CD4-positive, alpha-beta T cell (primary cell): ENCODE measurements around the gene OPCML. TPM values are rescaled to one million over a fixed set of nuclear protein-coding genes. Genes with fewer than 3 reads are reported as not detected.

Experiments used
- ATAC-seq: fragments of 200-7000 bp; cut with Tn5 transposase; one replicate; pipeline ENCODE4 v1.10.0; 2022; ENCODE audit warnings: mild to moderate bottlenecking; ENCODE audit not compliant: poor library complexity
- CTCF ChIA-PET: fragments of 350-600 bp; sonication (Branson Sonifier 250); formaldehyde crosslinking; loops from one replicate; lab custom pipeline; 2021; ENCODE audit warnings: antibody characterized with exemption, inconsistent platforms; lab: Charles Lee
- POLR2A ChIA-PET: fragments of 350-600 bp; sonication (Branson Sonifier 250); formaldehyde crosslinking; loops from one replicate; lab custom pipeline; 2021; ENCODE audit warnings: antibody characterized with exemption, inconsistent platforms; lab: Charles Lee
- DNase-seq, 14 experiments: peaks; one replicate each; pipeline ENCODE4 v3.0.0-alpha.2; 2013 to 2020; ENCODE audit warnings: mixed read lengths in 2 of 14
- H3K27ac ChIP-seq, 2 donors: one replicate each; pipeline versions ENCODE4 v1.5.1 to v1.7.0; 2013; ENCODE audit warnings: low read length in 2 of 2, low read depth in 1 of 2, mild to moderate bottlenecking in 1 of 2
- H3K27me3 ChIP-seq, 2 experiments: 1 replicate in 1 of 2; 2 replicates in 1 of 2; pipeline versions ENCODE4 v1.6.1 to v1.7.0; 2013; ENCODE audit warnings: low read length in 2 of 2, control low read depth in 1 of 2, mild to moderate bottlenecking in 1 of 2, moderate library complexity in 1 of 2; ENCODE audit not compliant: insufficient read depth in 2 of 2, control insufficient read depth in 1 of 2
- H3K36me3 ChIP-seq: one replicate; pipeline ENCODE4 v1.6.1; 2013; ENCODE audit warnings: low read length, control low read depth; ENCODE audit not compliant: insufficient read depth
- H3K4me1 ChIP-seq: one replicate; pipeline ENCODE4 v1.6.1; 2013; ENCODE audit warnings: low read length, control low read depth; ENCODE audit not compliant: insufficient read depth
- H3K4me3 ChIP-seq: one replicate; pipeline ENCODE4 v1.5.1; 2013; ENCODE audit warnings: mild to moderate bottlenecking, low read length, moderate library complexity
- H3K9me3 ChIP-seq, 2 experiments: 1 replicate in 1 of 2; 2 replicates in 1 of 2; pipeline versions ENCODE4 v1.6.1 to v1.7.0; 2013; ENCODE audit warnings: low read length in 2 of 2, mild to moderate bottlenecking in 2 of 2, control low read depth in 1 of 2, moderate library complexity in 1 of 2; ENCODE audit not compliant: control insufficient read depth in 1 of 2, insufficient read depth in 1 of 2
- H3K27ac Mint-ChIP-seq: one replicate; pipeline ENCODE4 v1.8.0; 2020; ENCODE audit warnings: mixed read lengths
- H3K27me3 Mint-ChIP-seq: one replicate; pipeline ENCODE4 v1.8.0; 2021; ENCODE audit warnings: mixed read lengths
- H3K36me3 Mint-ChIP-seq: one replicate; pipeline ENCODE4 v1.8.0; 2021; ENCODE audit warnings: low read depth, mixed read lengths
- H3K4me1 Mint-ChIP-seq: one replicate; pipeline ENCODE4 v1.8.0; 2021; ENCODE audit warnings: low read depth, mixed read lengths
- H3K4me3 Mint-ChIP-seq: one replicate; pipeline ENCODE4 v1.8.0; 2020; ENCODE audit warnings: mild to moderate bottlenecking, mixed read lengths
- H3K9me3 Mint-ChIP-seq: one replicate; pipeline ENCODE4 v1.8.0; 2020; ENCODE audit warnings: mixed read lengths
- intact Hi-C, 2 experiments: fragments of 100-400 bp; cut with DNase I in 1 of 2; cut with micrococcal nuclease in 1 of 2; formaldehyde crosslinking; loops; one replicate each; pipeline versions ENCODE4 v1.15.1 to v1.9.0; 2023 to 2025; cut with DNase I, micrococcal nuclease
- total RNA-seq, 174 experiments: library from RNA in 2 of 174; stranded (reverse) in 2 of 174; gene quantifications; one replicate each; pipeline ENCODE4 v1.2.3 and lab custom pipeline; 2021 to 2026
- TF ChIP-seq, protein P1 (sequence below): fragments of 200-600 bp; IDR thresholded peaks from one replicate; pipeline ENCODE4 v1.8.0; 2022; ENCODE audit warnings: antibody characterized with exemption, mild to moderate bottlenecking

The OPCML gene
- total RNA-seq, 2 experiments from 2014 or later: not detected

GRCh38 chr11:133443206-133443747 lies 89.0 kb downstream of the OPCML start:
- H3K4me3 Mint-ChIP-seq: no peak overlapping the region
- DNase-seq (no peak), ATAC-seq (no peak)
- H3K4me1 ChIP-seq: no peaks in the 10 kb centered on the region
- no peak overlapping the region for H3K27ac Mint-ChIP-seq
- POLR2A ChIA-PET: no interaction called here
- no peaks in the 10 kb centered on the region for H3K36me3 ChIP-seq
- H3K27me3 ChIP-seq: no peaks in the 10 kb centered on the region
- no peaks in the 10 kb centered on the region for H3K4me1 Mint-ChIP-seq
- CTCF ChIA-PET: no interaction called here
- H3K4me3 ChIP-seq: no peak overlapping the region
- peaks cover 0 to 13% of the 10 kb centered on the region in 2 experiments for H3K9me3 ChIP-seq
- peaks cover 2% of the 10 kb centered on the region for H3K9me3 Mint-ChIP-seq
- no peaks in the 10 kb centered on the region for H3K27me3 Mint-ChIP-seq
- TF ChIP-seq, protein P1, sequence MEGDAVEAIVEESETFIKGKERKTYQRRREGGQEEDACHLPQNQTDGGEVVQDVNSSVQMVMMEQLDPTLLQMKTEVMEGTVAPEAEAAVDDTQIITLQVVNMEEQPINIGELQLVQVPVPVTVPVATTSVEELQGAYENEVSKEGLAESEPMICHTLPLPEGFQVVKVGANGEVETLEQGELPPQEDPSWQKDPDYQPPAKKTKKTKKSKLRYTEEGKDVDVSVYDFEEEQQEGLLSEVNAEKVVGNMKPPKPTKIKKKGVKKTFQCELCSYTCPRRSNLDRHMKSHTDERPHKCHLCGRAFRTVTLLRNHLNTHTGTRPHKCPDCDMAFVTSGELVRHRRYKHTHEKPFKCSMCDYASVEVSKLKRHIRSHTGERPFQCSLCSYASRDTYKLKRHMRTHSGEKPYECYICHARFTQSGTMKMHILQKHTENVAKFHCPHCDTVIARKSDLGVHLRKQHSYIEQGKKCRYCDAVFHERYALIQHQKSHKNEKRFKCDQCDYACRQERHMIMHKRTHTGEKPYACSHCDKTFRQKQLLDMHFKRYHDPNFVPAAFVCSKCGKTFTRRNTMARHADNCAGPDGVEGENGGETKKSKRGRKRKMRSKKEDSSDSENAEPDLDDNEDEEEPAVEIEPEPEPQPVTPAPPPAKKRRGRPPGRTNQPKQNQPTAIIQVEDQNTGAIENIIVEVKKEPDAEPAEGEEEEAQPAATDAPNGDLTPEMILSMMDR: no peak
- no peak overlapping the region for H3K27ac ChIP-seq
- H3K36me3 Mint-ChIP-seq: no peaks in the 10 kb centered on the region
- intact Hi-C loops: no loop called here

DNA sequence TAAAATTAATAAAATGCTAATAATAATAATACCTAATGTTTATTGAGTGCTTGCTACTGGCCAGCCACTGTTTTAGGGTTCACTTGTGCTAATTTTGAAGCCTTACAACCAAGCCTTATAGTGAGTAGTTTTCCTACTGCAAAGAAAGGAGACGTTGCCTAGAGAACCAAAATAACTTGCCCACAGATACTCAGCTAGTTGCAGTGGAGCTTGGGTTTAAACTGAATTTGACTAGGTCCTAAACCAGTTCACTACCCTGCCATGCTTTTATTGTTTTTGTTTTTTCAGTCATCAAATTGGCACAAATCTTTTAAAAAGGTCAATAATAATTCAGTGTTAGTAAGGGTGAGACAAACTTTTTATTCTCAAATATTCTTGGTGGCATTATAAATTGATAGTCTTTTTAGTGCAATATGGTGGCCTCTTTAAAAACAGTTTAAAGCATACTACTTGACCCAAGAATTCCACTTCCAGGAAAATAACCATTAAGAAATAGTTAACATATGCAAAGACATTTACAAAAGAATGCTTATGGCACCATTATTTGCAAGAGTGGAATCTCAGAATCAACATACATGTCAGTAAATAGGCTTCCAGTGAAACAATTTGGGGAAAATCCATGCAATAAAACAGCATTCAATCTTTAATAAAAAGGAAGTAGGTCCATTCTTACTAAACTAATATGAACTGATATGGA lies 90.2 kb downstream of the OPCML start:
- no peaks in the 10 kb centered on the region for H3K4me1 Mint-ChIP-seq
- no peak overlapping the region for H3K4me3 Mint-ChIP-seq
- intact Hi-C loops: no loop called here
- H3K27me3 Mint-ChIP-seq: no peaks in the 10 kb centered on the region
- Histone ChIP-seq H3K27me3 (no peaks in the 10 kb centered on the region), H3K4me3 (no peak overlapping the region), H3K27ac (no peak overlapping the region), H3K9me3 (peaks cover 0 to 11% of the 10 kb centered on the region in 2 experiments), H3K4me1 (no peaks in the 10 kb centered on the region), H3K36me3 (no peaks in the 10 kb centered on the region)
- DNase-seq (no peak), ATAC-seq (no peak)
- ChIA-PET CTCF (no interaction called here), POLR2A (no interaction called here)
- H3K9me3 Mint-ChIP-seq: no peaks in the 10 kb centered on the region
- TF ChIP-seq, protein P1: no peak
- no peak overlapping the region for H3K27ac Mint-ChIP-seq
- no peaks in the 10 kb centered on the region for H3K36me3 Mint-ChIP-seq

GRCh38 chr11:133425992-133426391 lies 106.3 kb downstream of the OPCML start:
- Histone ChIP-seq H3K27me3 (no peaks in the 10 kb centered on the region), H3K9me3 (no peaks in the 10 kb centered on the region), H3K4me1 (no peaks in the 10 kb centered on the region), H3K27ac (no peak overlapping the region), H3K36me3 (no peaks in the 10 kb centered on the region), H3K4me3 (no peak overlapping the region)
- ATAC-seq (no peak), DNase-seq (no peak)
- CTCF ChIA-PET: no interaction called here
- Mint-ChIP-seq H3K4me1 (no peaks in the 10 kb centered on the region), H3K36me3 (no peaks in the 10 kb centered on the region), H3K4me3 (no peak overlapping the region), H3K27me3 (no peaks in the 10 kb centered on the region), H3K27ac (no peak overlapping the region), H3K9me3 (no peaks in the 10 kb centered on the region)
- intact Hi-C loops: no loop called here
- TF ChIP-seq, protein P1: no peak
- POLR2A ChIA-PET: no interaction called here
